Mucosa of descending colon (tissue), 3 donors: ENCODE results near the gene PLEKHM3. TPM values are rescaled to one million over a fixed set of nuclear protein-coding genes. Genes with fewer than 3 reads are reported as not detected.

Source experiments
- ATAC-seq: fragments of 200-7000 bp; cut with Tn5 transposase; one replicate; pipeline ENCODE4 v1.9.1; 2020; ENCODE audit warnings: mild to moderate bottlenecking, moderate library complexity
- DNase-seq, 3 donors: peaks; one replicate each; pipeline ENCODE4 v3.0.0-alpha.2; 2020
- H3K36me3 ChIP-seq: fragments of 200-600 bp; one replicate; pipeline ENCODE4 v1.8.0; 2021; ENCODE audit warnings: low read depth, mild to moderate bottlenecking
- H3K4me1 ChIP-seq: fragments of 200-600 bp; one replicate; pipeline ENCODE4 v1.8.0; 2021; ENCODE audit warnings: low read depth, mild to moderate bottlenecking
- H3K4me3 ChIP-seq: fragments of 200-600 bp; one replicate; pipeline ENCODE4 v1.8.0; 2021; ENCODE audit warnings: mild to moderate bottlenecking
- H3K9me3 ChIP-seq: fragments of 200-600 bp; one replicate; pipeline ENCODE4 v1.8.0; 2021; ENCODE audit warnings: mild to moderate bottlenecking
- intact Hi-C, 2 donors: fragments of 100-400 bp; cut with DNase I in 1 of 2; cut with micrococcal nuclease in 1 of 2; formaldehyde crosslinking; loops; one replicate each; pipeline versions ENCODE4 v1.11.0 to v1.11.1; 2022; cut with DNase I, micrococcal nuclease
- total RNA-seq, 3 donors: library from RNA; stranded (reverse); fragmentation: NEBNext Ultra II Directional in 2 of 3; extraction: Animal tissue kit (Norgen Biotek cat#: 25700) in 2 of 3; gene quantifications; one replicate each; pipeline versions ENCODE4 v1.2.1 to v1.2.4, GENCODE V29; 2021 to 2023
- TF ChIP-seq, protein P1 (sequence below): fragments of 200-600 bp; IDR thresholded peaks from one replicate; pipeline ENCODE4 v1.8.0; 2022; ENCODE audit warnings: antibody characterized with exemption, mild to moderate bottlenecking
- donor health status: DM: no; HTN: no; CAD: no; lungs with moderate emphysema.
- donor health status: DM: no; HTN: no; CAD: no.
- donor health status: DM: no; HTN: yes; CAD: no.

The PLEKHM3 gene
- total RNA-seq, 3 donors from 2014 or later, result 9.7 to 21.1 (median 12.9) TPM

DNA sequence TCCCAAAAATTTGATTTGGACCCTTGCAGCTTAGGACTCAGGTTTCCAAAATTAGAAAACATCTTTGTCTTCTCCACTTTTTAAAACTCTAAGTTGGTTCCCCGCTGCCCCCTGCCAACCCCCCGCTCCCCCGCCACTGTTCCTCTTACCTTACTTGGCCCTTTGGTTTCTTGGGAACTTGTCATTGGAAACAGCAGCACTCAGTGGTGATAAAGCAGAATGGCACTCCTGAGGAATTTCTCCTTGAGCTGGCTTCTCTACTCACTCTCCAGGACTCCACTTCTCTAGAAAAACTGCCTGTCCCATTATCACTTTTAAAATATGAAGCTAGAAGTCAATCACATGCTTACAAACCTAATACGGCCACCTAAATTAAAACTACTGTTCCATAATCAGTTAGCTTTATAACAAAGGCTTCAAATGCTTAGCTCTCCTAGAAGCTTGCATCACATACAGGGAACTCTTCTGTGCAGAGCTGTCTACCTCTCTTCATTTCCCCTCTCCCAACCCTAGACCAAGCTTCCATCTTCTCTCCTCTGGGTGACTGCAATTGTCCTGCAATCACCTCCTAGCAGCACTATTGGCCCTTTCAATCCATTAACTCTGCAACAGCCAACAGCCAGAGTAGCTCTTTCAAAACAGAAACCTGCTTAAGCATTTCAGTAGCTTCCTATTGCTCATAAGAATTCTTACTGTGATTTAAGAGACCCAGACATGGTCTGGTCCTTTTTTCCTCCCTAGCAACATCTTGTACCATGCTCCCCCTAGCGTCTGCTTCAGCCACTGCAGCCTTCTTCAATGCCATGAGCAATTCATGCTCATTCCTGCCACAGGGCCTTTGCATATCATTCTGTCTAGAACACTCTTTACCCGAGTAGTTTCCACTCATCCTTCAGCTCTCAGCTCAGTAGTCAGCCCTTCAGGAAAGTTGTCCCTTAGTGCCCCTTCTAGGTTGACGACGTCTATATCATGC is 15.2 kb upstream of the PLEKHM3 start:
- DNase-seq, result peak; percentile 60 to 83 (median 75)
- intact Hi-C loops, result loop anchor here (10.0 kb wide), 1 partner anchor 296 kb away; no protein-coding TSS in a partner anchor
- Histone ChIP-seq H3K4me3 (no peak overlapping the region), H3K4me1 (no peaks in the 10 kb centered on the region), H3K36me3 (no peaks in the 10 kb centered on the region), H3K9me3 (no peaks in the 10 kb centered on the region)
- TF ChIP-seq, protein P1, sequence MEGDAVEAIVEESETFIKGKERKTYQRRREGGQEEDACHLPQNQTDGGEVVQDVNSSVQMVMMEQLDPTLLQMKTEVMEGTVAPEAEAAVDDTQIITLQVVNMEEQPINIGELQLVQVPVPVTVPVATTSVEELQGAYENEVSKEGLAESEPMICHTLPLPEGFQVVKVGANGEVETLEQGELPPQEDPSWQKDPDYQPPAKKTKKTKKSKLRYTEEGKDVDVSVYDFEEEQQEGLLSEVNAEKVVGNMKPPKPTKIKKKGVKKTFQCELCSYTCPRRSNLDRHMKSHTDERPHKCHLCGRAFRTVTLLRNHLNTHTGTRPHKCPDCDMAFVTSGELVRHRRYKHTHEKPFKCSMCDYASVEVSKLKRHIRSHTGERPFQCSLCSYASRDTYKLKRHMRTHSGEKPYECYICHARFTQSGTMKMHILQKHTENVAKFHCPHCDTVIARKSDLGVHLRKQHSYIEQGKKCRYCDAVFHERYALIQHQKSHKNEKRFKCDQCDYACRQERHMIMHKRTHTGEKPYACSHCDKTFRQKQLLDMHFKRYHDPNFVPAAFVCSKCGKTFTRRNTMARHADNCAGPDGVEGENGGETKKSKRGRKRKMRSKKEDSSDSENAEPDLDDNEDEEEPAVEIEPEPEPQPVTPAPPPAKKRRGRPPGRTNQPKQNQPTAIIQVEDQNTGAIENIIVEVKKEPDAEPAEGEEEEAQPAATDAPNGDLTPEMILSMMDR, result peak; percentile 55
- peak; percentile 89 for ATAC-seq

DNA sequence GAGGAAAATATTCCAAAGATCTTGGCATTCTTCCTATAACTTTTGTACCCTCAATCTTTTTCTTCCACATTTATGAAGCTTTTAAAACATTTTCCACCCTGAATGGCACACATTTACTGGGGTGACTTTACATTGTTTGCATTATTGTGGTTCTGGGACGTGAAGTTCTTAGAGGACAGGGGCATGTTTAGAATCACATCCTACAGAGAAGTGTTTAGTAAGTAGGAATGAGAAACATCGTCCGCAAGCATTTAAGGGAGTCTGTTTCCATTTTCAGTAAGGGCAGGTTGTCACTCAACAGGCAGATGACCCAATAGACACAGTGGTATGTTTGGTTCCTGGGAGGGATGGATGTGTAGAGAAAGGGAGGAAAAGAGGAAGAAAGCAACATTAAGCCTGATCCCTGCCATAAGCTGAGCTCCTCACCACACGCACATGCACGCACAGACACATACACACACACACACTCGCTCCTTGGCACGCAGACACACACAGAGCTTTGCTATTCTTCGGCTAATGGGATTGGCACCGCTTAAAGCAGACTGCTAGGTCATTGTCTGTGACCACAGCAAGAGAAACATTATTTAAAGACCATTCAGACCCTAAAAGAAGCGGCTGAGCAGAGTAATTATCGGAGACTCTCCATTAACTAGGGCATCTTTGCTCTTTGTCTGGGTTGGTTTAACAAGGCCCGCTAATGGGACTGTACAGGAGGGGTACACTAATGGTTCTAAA is 14.2 kb upstream of the PLEKHM3 start:
- Histone ChIP-seq H3K4me1 (no peaks in the 10 kb centered on the region), H3K4me3 (no peak overlapping the region), H3K36me3 (no peaks in the 10 kb centered on the region), H3K9me3 (no peaks in the 10 kb centered on the region)
- intact Hi-C loops, result loop anchor here (10.0 kb wide), 1 partner anchor 295 kb away; no protein-coding TSS in a partner anchor
- ATAC-seq (no peak), DNase-seq (no peak)
- TF ChIP-seq, protein P1, result no peak

DNA sequence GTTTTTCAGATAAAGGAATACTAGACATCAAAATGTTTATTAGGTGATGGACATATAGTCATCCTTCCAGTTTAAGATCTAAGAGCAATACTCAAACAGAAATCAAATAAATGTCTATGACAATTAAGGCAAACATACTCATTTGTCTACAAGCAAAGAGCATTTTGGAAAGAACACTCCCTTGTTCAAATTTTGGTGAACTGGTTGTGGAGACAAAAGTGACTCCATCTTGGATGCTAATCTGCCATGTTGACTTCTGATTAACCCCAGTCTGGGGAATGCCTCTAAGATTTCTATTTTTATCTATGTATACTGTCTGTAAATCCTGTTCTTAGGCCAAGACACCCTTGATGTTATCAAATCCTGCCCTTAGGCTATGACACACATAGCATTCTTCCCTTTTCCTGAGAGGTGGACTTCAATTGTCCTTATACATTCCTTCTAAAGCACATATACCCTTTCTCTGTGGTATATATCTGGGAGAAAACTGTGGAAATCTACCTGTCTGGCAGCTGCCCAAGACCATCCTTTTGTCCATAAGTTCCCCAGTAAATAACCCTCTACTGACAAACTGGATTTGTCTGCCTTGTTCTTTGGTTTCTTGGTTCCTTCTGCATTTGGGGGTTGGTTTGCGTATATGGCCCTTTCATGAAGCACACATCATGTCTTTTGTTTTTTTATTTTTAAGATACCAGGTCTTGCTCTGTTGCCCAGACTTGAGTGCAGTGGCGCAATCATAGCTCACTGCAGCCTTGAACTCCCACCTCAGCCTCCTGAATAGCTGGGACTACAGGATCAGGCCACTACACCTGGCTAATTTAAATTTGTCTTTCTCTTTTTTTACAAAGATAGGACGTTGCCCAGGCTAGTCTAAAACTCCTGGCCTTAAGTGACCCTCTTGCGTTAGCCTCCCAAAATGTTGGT is 12.5 kb upstream of the PLEKHM3 start:
- DNase-seq, result no peak
- H3K36me3 ChIP-seq, result no peaks in the 10 kb centered on the region
- TF ChIP-seq, protein P1, result no peak
- H3K4me1 ChIP-seq, result no peaks in the 10 kb centered on the region
- no peak for ATAC-seq
- H3K9me3 ChIP-seq, result no peaks in the 10 kb centered on the region
- intact Hi-C loops, result no loop called here
- H3K4me3 ChIP-seq, result no peak overlapping the region

DNA sequence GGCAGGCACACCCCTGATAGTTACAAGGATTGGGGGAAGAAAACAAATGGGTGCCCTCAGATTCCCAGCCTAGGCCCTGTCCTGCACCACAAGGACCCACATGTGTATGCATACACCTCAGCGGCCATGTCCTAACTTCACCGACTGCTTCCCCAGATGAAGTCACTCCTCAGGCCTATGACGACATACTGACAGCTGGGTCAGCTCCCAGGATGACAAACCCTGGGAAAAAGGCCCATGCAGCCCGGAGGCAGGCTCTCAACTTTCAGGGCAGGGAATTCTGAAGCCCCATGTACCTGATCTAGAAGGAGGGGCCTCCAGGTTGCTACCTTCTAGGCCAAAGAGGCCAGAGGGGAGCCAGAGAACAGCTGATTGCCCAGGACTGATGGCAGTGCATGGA is 11.0 kb upstream of the PLEKHM3 start:
- intact Hi-C loops, result no loop called here
- TF ChIP-seq, protein P1, result no peak
- Histone ChIP-seq H3K9me3 (no peaks in the 10 kb centered on the region), H3K4me1 (no peaks in the 10 kb centered on the region), H3K36me3 (no peaks in the 10 kb centered on the region), H3K4me3 (no peak overlapping the region)
- no peak for ATAC-seq
- DNase-seq, result no peak
